ENCODE measurements around the gene UAP1. TPM values are rescaled to one million over a fixed set of nuclear protein-coding genes. Genes with fewer than 3 reads are reported as not detected.

UAP1 gene
- total and polyA plus RNA-seq, 2 donors (not counting 1 experiment from before 2014, with no cell fraction given) = 5.3 to 16.4 TPM

DNA sequence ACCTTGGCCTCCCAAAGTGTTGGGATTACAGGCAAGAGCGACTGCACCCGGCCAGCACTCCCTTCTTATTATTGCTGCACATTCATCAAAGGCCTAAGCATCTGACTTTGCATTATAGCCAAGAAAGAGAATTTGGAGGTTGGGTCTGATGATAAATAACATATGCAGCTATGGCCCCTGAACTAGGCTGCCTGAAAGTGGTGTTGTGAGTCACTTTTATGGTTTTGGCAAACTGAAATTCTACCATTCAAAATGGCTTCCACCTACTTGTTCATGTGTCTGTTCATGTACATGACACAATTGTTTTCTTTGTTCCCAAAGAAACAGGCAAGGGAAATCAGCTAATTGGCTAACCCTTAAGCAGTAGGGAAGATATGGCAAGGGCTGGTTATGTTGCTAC lies 25.0 kb upstream of the UAP1 start:
- POLR2A ChIA-PET = no interaction called here
- no peak overlapping the region for H3K4me3 ChIP-seq (ENCODE audit: control extremely low read depth in 1 of 5, extremely low read depth in 1 of 5, insufficient read depth in 1 of 5, low read depth in 2 of 5, low read length in 4 of 5)
- H3K36me3 ChIP-seq (replicated peaks in 1 of 2; ENCODE audit: control extremely low read depth in 1 of 2, control insufficient read depth in 1 of 2, extremely low read depth in 1 of 2, insufficient read depth in 2 of 2, low read length in 1 of 2) = no peaks in the 10 kb centered on the region
- no peak for ATAC-seq (ENCODE audit: low read depth)
- H3K9me3 Mint-ChIP-seq (ENCODE audit: insufficient read depth) = no peaks in the 10 kb centered on the region
- no peak overlapping the region for H3K27ac Mint-ChIP-seq
- no peak overlapping the region for H3K4me2 ChIP-seq (replicated peaks; ENCODE audit: low read depth, low read length, poor library complexity, severe bottlenecking)
- CTCF ChIA-PET = no interaction called here
- WGBS (ENCODE audit: insufficient coverage) = no CpG with 5 or more reads among the region's 2 CpGs
- no peaks in the 10 kb centered on the region for H3K27me3 Mint-ChIP-seq
- TF ChIP-seq, protein P1, sequence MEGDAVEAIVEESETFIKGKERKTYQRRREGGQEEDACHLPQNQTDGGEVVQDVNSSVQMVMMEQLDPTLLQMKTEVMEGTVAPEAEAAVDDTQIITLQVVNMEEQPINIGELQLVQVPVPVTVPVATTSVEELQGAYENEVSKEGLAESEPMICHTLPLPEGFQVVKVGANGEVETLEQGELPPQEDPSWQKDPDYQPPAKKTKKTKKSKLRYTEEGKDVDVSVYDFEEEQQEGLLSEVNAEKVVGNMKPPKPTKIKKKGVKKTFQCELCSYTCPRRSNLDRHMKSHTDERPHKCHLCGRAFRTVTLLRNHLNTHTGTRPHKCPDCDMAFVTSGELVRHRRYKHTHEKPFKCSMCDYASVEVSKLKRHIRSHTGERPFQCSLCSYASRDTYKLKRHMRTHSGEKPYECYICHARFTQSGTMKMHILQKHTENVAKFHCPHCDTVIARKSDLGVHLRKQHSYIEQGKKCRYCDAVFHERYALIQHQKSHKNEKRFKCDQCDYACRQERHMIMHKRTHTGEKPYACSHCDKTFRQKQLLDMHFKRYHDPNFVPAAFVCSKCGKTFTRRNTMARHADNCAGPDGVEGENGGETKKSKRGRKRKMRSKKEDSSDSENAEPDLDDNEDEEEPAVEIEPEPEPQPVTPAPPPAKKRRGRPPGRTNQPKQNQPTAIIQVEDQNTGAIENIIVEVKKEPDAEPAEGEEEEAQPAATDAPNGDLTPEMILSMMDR (IDR thresholded peaks at IDR 0.05) = no peak
- no peak for TF ChIP-seq EZH2 (IDR thresholded peaks at IDR 0.05; ENCODE audit: borderline replicate concordance, insufficient read depth, low read depth, low read length, poor library complexity, severe bottlenecking)
- H3K9me3 ChIP-seq (ENCODE audit: control extremely low read depth in 1 of 3, control insufficient read depth in 2 of 3, insufficient read depth in 1 of 3, low read length in 2 of 3) = no peaks in the 10 kb centered on the region
- no peak overlapping the region for H3K9ac ChIP-seq (ENCODE audit: low read length)
- intact Hi-C loops (cut with micrococcal nuclease) = no loop called here
- no peak overlapping the region for H3K27ac ChIP-seq (ENCODE audit: low read length in 2 of 2)
- no peaks in the 10 kb centered on the region for H4K20me1 ChIP-seq (ENCODE audit: control insufficient read depth, insufficient read depth, low read length, poor library complexity, severe bottlenecking)
- H2AFZ ChIP-seq (ENCODE audit: insufficient read depth, low read depth, low read length, poor library complexity, severe bottlenecking) = no peak overlapping the region
- H3K27me3 ChIP-seq (replicated peaks in 1 of 4; ENCODE audit: control extremely low read depth in 1 of 4, control insufficient read depth in 3 of 4, insufficient read depth in 4 of 4, low read length in 3 of 4) = no peaks in the 10 kb centered on the region
- peaks cover 0 to 3% of the 10 kb centered on the region in 2 donors for H3K4me1 ChIP-seq (ENCODE audit: control insufficient read depth in 2 of 2, insufficient read depth in 2 of 2, low read length in 2 of 2)
- no peaks in the 10 kb centered on the region for H3K79me2 ChIP-seq (ENCODE audit: control insufficient read depth, insufficient read depth, low read length)
- H3K4me3 Mint-ChIP-seq = no peak overlapping the region
- peaks cover 3% of the 10 kb centered on the region for H3K4me1 Mint-ChIP-seq
- no peak for DNase-seq

DNA sequence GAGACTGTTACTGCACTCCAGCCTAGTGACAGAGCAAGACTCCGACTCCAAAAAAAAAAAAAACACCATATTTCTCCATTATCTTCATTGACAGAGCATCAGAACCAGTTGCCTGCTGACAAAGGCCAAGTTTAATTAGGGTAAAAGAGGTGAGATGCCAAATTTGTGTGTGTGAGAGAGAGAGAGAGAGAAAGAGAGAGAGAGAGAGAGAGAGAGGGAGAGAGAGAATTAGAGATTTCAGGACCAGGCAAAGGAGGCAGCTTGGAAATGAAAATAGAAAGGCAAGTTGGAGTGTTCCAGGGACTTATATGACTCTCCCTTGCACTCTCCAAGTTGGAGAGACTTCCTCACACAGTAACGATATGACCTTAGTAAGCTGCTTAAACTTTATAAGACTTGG lies 24.3 kb upstream of the UAP1 start:
- H3K4me3 Mint-ChIP-seq = no peak overlapping the region
- H3K27me3 ChIP-seq (replicated peaks in 1 of 4; ENCODE audit: control extremely low read depth in 1 of 4, control insufficient read depth in 3 of 4, insufficient read depth in 4 of 4, low read length in 3 of 4) = no peaks in the 10 kb centered on the region
- H3K4me1 Mint-ChIP-seq = no peaks in the 10 kb centered on the region
- intact Hi-C loops (cut with micrococcal nuclease) = no loop called here
- H3K27ac Mint-ChIP-seq = no peak overlapping the region
- no peaks in the 10 kb centered on the region for H3K79me2 ChIP-seq (ENCODE audit: control insufficient read depth, insufficient read depth, low read length)
- no peaks in the 10 kb centered on the region for H4K20me1 ChIP-seq (ENCODE audit: control insufficient read depth, insufficient read depth, low read length, poor library complexity, severe bottlenecking)
- no peak overlapping the region for H3K27ac ChIP-seq (ENCODE audit: low read length in 2 of 2)
- no peaks in the 10 kb centered on the region for H3K9me3 ChIP-seq (ENCODE audit: control extremely low read depth in 1 of 3, control insufficient read depth in 2 of 3, insufficient read depth in 1 of 3, low read length in 2 of 3)
- no CpG with 5 or more reads among the region's 2 CpGs for WGBS (ENCODE audit: insufficient coverage)
- ChIA-PET POLR2A (no interaction called here), CTCF (no interaction called here)
- H3K27me3 Mint-ChIP-seq = no peaks in the 10 kb centered on the region
- ATAC-seq (ENCODE audit: low read depth) (no peak), DNase-seq (no peak)
- H2AFZ ChIP-seq (ENCODE audit: insufficient read depth, low read depth, low read length, poor library complexity, severe bottlenecking) = no peak overlapping the region
- no peak overlapping the region for H3K4me2 ChIP-seq (replicated peaks; ENCODE audit: low read depth, low read length, poor library complexity, severe bottlenecking)
- H3K9ac ChIP-seq (ENCODE audit: low read length) = no peak overlapping the region
- no peaks in the 10 kb centered on the region for H3K9me3 Mint-ChIP-seq (ENCODE audit: insufficient read depth)
- H3K36me3 ChIP-seq (replicated peaks in 1 of 2; ENCODE audit: control extremely low read depth in 1 of 2, control insufficient read depth in 1 of 2, extremely low read depth in 1 of 2, insufficient read depth in 2 of 2, low read length in 1 of 2) = no peaks in the 10 kb centered on the region
- no peaks in the 10 kb centered on the region for H3K4me1 ChIP-seq (ENCODE audit: control insufficient read depth in 2 of 2, insufficient read depth in 2 of 2, low read length in 2 of 2)
- H3K4me3 ChIP-seq (ENCODE audit: control extremely low read depth in 1 of 5, extremely low read depth in 1 of 5, insufficient read depth in 1 of 5, low read depth in 2 of 5, low read length in 4 of 5) = no peak overlapping the region
- TF ChIP-seq EZH2 (IDR thresholded peaks at IDR 0.05; ENCODE audit: borderline replicate concordance, insufficient read depth, low read depth, low read length, poor library complexity, severe bottlenecking) = no peak
- TF ChIP-seq, protein P1 (IDR thresholded peaks at IDR 0.05) = no peak
